Neural progenitor cell (in vitro differentiated cells): Measurements from ENCODE around the gene WDR27.

Source experiments
- CTCF ChIP-seq: fragments of 200-600 bp; sonication (generic); IDR thresholded peaks from 2 replicates; pipeline ENCODE4 v1.5.1; 2017; ENCODE audit warnings: antibody characterized with exemption, mild to moderate bottlenecking
- EZH2 ChIP-seq: fragments of 200-600 bp; sonication (generic); IDR thresholded peaks from 2 replicates; pipeline ENCODE4 v1.6.1; 2017; ENCODE audit warnings: antibody characterized with exemption, mild to moderate bottlenecking, moderate library complexity
- EZH2phosphoT487 ChIP-seq: fragments of 200-600 bp; sonication (generic); IDR thresholded peaks from 2 replicates; pipeline ENCODE4 v1.6.1; 2017; ENCODE audit warnings: antibody characterized with exemption

GRCh38 chr6:169714178-169714577, 12.3 kb upstream of the WDR27 start:
- TF ChIP-seq CTCF (no peak), EZH2 (no peak), EZH2phosphoT487 (no peak)
